ENCODE data around the gene NRP1.

The NRP1 gene

GRCh38 chr10:33150146-33150545 lies 184.3 kb downstream of the NRP1 start:
- TF ChIP-seq CTCF (IDR thresholded peaks at IDR 0.05; ENCODE audit: low read depth, low read length, poor library complexity, severe bottlenecking), result no peak
- TF ChIP-seq EZH2phosphoT487 (IDR thresholded peaks at IDR 0.05; ENCODE audit: borderline replicate concordance, low read length), result no peak
- H4K20me1 ChIP-seq (ENCODE audit: control insufficient read depth, insufficient read depth, low read depth, low read length), result no peaks in the 10 kb centered on the region
- no peak overlapping the region for H3K4me3 ChIP-seq (ENCODE audit: low read length)
- H3K79me2 ChIP-seq (ENCODE audit: control insufficient read depth, low read length), result no peaks in the 10 kb centered on the region
- H3F3A ChIP-seq (ENCODE audit: control insufficient read depth, insufficient read depth), result no peaks in the 10 kb centered on the region
- H3K27ac ChIP-seq (ENCODE audit: low read depth, low read length), result no peak overlapping the region
- no peak overlapping the region for H3K4me2 ChIP-seq (ENCODE audit: low read length)
- H3K9me3 ChIP-seq (ENCODE audit: control insufficient read depth, insufficient read depth, low read length), result no peaks in the 10 kb centered on the region
- no peaks in the 10 kb centered on the region for H3K36me3 ChIP-seq (ENCODE audit: control insufficient read depth, low read length)
- H3K27me3 ChIP-seq (ENCODE audit: control insufficient read depth, low read length), result no peaks in the 10 kb centered on the region
- peaks cover 12% of the 10 kb centered on the region for H3K4me1 ChIP-seq (ENCODE audit: control insufficient read depth, low read length)
- H3K9me2 ChIP-seq (replicated peaks; ENCODE audit: control insufficient read depth, low read length), result no peaks in the 10 kb centered on the region

- Histone ChIP-seq H4K20me1 (ENCODE audit: control insufficient read depth, insufficient read depth, low read depth, low read length) (no peaks in the 10 kb centered on the region), H3K4me3 (ENCODE audit: low read length) (no peak overlapping the region), H3K4me1 (ENCODE audit: control insufficient read depth, low read length) (peaks cover 6% of the 10 kb centered on the region; the same call in 1 of the 2 replicates), H3K36me3 (ENCODE audit: control insufficient read depth, low read length) (no peaks in the 10 kb centered on the region), H3K9me2 (replicated peaks; ENCODE audit: control insufficient read depth, low read length) (no peaks in the 10 kb centered on the region), H3K4me2 (ENCODE audit: low read length) (no peak overlapping the region), H3K79me2 (ENCODE audit: control insufficient read depth, low read length) (no peaks in the 10 kb centered on the region), H3K27ac (ENCODE audit: low read depth, low read length) (no peak overlapping the region), H3F3A (ENCODE audit: control insufficient read depth, insufficient read depth) (no peaks in the 10 kb centered on the region), H3K9me3 (ENCODE audit: control insufficient read depth, insufficient read depth, low read length) (no peaks in the 10 kb centered on the region), H3K27me3 (ENCODE audit: control insufficient read depth, low read length) (no peaks in the 10 kb centered on the region)
- no peak for TF ChIP-seq EZH2phosphoT487 (IDR thresholded peaks at IDR 0.05; ENCODE audit: borderline replicate concordance, low read length)
Measured at GRCh38 chr10:33147013-33147310, 187.5 kb downstream of the NRP1 start.

GRCh38 chr10:33146189-33147012 lies 188.1 kb downstream of the NRP1 start:
- no peaks in the 10 kb centered on the region for H3K9me3 ChIP-seq (ENCODE audit: control insufficient read depth, insufficient read depth, low read length)
- no peaks in the 10 kb centered on the region for H3K9me2 ChIP-seq (replicated peaks; ENCODE audit: control insufficient read depth, low read length)
- H3K4me1 ChIP-seq (ENCODE audit: control insufficient read depth, low read length), result peaks cover 4% of the 10 kb centered on the region; the same call in 1 of the 2 replicates
- H3K27me3 ChIP-seq (ENCODE audit: control insufficient read depth, low read length), result no peaks in the 10 kb centered on the region
- no peak overlapping the region for H3K27ac ChIP-seq (ENCODE audit: low read depth, low read length)
- no peak overlapping the region for H3K4me3 ChIP-seq (ENCODE audit: low read length)
- H3K79me2 ChIP-seq (ENCODE audit: control insufficient read depth, low read length), result no peaks in the 10 kb centered on the region
- H4K20me1 ChIP-seq (ENCODE audit: control insufficient read depth, insufficient read depth, low read depth, low read length), result no peaks in the 10 kb centered on the region
- no peaks in the 10 kb centered on the region for H3K36me3 ChIP-seq (ENCODE audit: control insufficient read depth, low read length)
- no peak overlapping the region for H3K4me2 ChIP-seq (ENCODE audit: low read length)
- H3F3A ChIP-seq (ENCODE audit: control insufficient read depth, insufficient read depth), result no peaks in the 10 kb centered on the region
- TF ChIP-seq CTCF (IDR thresholded peaks at IDR 0.05; ENCODE audit: low read depth, low read length, poor library complexity, severe bottlenecking) (no peak), EZH2phosphoT487 (IDR thresholded peaks at IDR 0.05; ENCODE audit: borderline replicate concordance, low read length) (no peak)

GRCh38 chr10:33145451-33146188 lies 188.8 kb downstream of the NRP1 start:
- no peaks in the 10 kb centered on the region for H3K79me2 ChIP-seq (ENCODE audit: control insufficient read depth, low read length)
- H3K9me2 ChIP-seq (replicated peaks; ENCODE audit: control insufficient read depth, low read length), result no peaks in the 10 kb centered on the region
- TF ChIP-seq EZH2phosphoT487 (IDR thresholded peaks at IDR 0.05; ENCODE audit: borderline replicate concordance, low read length) (no peak), CTCF (IDR thresholded peaks at IDR 0.05; ENCODE audit: low read depth, low read length, poor library complexity, severe bottlenecking) (no peak)
- no peak overlapping the region for H3K4me3 ChIP-seq (ENCODE audit: low read length)
- H3K36me3 ChIP-seq (ENCODE audit: control insufficient read depth, low read length), result no peaks in the 10 kb centered on the region
- no peaks in the 10 kb centered on the region for H3K4me1 ChIP-seq (ENCODE audit: control insufficient read depth, low read length)
- H3K27me3 ChIP-seq (ENCODE audit: control insufficient read depth, low read length), result no peaks in the 10 kb centered on the region
- H4K20me1 ChIP-seq (ENCODE audit: control insufficient read depth, insufficient read depth, low read depth, low read length), result no peaks in the 10 kb centered on the region
- no peaks in the 10 kb centered on the region for H3K9me3 ChIP-seq (ENCODE audit: control insufficient read depth, insufficient read depth, low read length)
- no peaks in the 10 kb centered on the region for H3F3A ChIP-seq (ENCODE audit: control insufficient read depth, insufficient read depth)
- no peak overlapping the region for H3K27ac ChIP-seq (ENCODE audit: low read depth, low read length)
- H3K4me2 ChIP-seq (ENCODE audit: low read length), result no peak overlapping the region
